K562 (cell line): ENCODE data around the gene FFAR4.

Source experiments
- CCAR2 ChIP-seq: fragments of 200-400 bp; formaldehyde crosslinking; IDR thresholded peaks from 2 replicates; pipeline ENCODE4 v1.6.1; 2017; ENCODE audit warnings: mild to moderate bottlenecking, low read depth, low read length
- EWSR1 ChIP-seq: fragments of 450-650 bp; IDR thresholded peaks from 2 replicates; pipeline ENCODE4 v1.6.1; 2018; ENCODE audit warnings: borderline replicate concordance, mild to moderate bottlenecking, low read depth, moderate library complexity; ENCODE audit not compliant: partially characterized antibody
- MAZ ChIP-seq, 2 experiments: fragments of 450-650 bp in 1 of 2; sonication (generic) in 1 of 2; formaldehyde crosslinking; IDR thresholded peaks in 1 of 2; conservative IDR thresholded peaks in 1 of 2; 2 replicates each; pipeline versions ENCODE4 v1.4.0 to v1.5.0; 2020; ENCODE audit warnings: mild to moderate bottlenecking in 1 of 2, missing genetic modification reagents in 1 of 2
- NR2F6 ChIP-seq: fragments of 450-650 bp; formaldehyde crosslinking; IDR thresholded peaks from 2 replicates; pipeline ENCODE4 v1.4.0; 2020; ENCODE audit warnings: mild to moderate bottlenecking
- POLR2AphosphoS5 ChIP-seq: IDR thresholded peaks from 2 replicates; pipeline ENCODE4 v1.6.1; 2011; ENCODE audit warnings: mild to moderate bottlenecking, low read depth, low read length, moderate library complexity; ENCODE audit not compliant: control insufficient read depth, insufficient read depth
- STAT6 ChIP-seq: sonication (generic); formaldehyde crosslinking; IDR thresholded peaks from 2 replicates; pipeline ENCODE4 v1.8.1; 2023; ENCODE audit warnings: mild to moderate bottlenecking, missing genetic modification reagents
- TAF1 ChIP-seq: IDR thresholded peaks from 2 replicates; pipeline ENCODE4 v1.6.1; 2011; ENCODE audit warnings: mild to moderate bottlenecking, low read length, moderate library complexity; ENCODE audit not compliant: insufficient read depth, control insufficient read depth, severe bottlenecking; ENCODE audit errors: extremely low read depth
- YY1 ChIP-seq, 3 experiments: IDR thresholded peaks; 2 replicates each; pipeline ENCODE4 v1.6.1; 2011; ENCODE audit warnings: low read length in 2 of 3, mild to moderate bottlenecking in 2 of 3, moderate library complexity in 2 of 3, borderline replicate concordance in 1 of 3, control low read depth in 1 of 3, low read depth in 1 of 3; ENCODE audit not compliant: insufficient read depth in 3 of 3, insufficient replicate concordance in 2 of 3, control insufficient read depth in 1 of 3, insufficient read length in 1 of 3; ENCODE audit errors: extremely low read depth in 1 of 3
- ZBTB11 ChIP-seq, 3 experiments: fragments of 200-800 bp in 1 of 3; fragments of 250-450 bp in 1 of 3; fragments of 450-650 bp in 1 of 3; sonication (Bioruptor Pico) in 1 of 3; sonication (Bioruptor generic) in 1 of 3; formaldehyde crosslinking in 1 of 3; IDR thresholded peaks; 2 replicates each; pipeline versions ENCODE4 v1.6.1 to v1.8.0; 2016 to 2022; ENCODE audit warnings: mild to moderate bottlenecking in 2 of 3, missing genetic modification characterization in 2 of 3, missing compliant biosample characterization in 1 of 3, moderate library complexity in 1 of 3

GRCh38 chr10:93594518-93594917, 28.1 kb downstream of the FFAR4 start:
- TF ChIP-seq NR2F6 (no peak), ZBTB11 (CRISPR knock-in tag; IDR thresholded peaks at IDR 0.05) (no peak), EWSR1 (no peak), CCAR2 (no peak), TAF1 (no peak), YY1 (IDR thresholded peaks at IDR 0.05; ENCODE audit: borderline replicate concordance in 1 of 3, control insufficient read depth in 1 of 3, extremely low read depth in 1 of 3, insufficient read depth in 3 of 3, insufficient read length in 1 of 3, insufficient replicate concordance in 2 of 3, low read depth in 1 of 3, low read length in 2 of 3) (no peak), POLR2AphosphoS5 (no peak), MAZ (CRISPR knock-in tag; conservative IDR thresholded peaks at IDR 0.05 in 1 of 2, IDR thresholded peaks at IDR 0.05 in 1 of 2) (no peak), STAT6 (no peak)
